Keratinocyte (primary cell): ENCODE results near the gene DNAJC5G.
"Not testable (repeated sequence)": the region's sequence is repeated elsewhere in the genome, so short reads cannot be mapped to it uniquely, and the experiment has no call there.

Experiments
- EZH2 ChIP-seq: IDR thresholded peaks from one replicate; pipeline ENCODE4 v1.6.1; 2012; ENCODE audit warnings: inconsistent platforms, mild to moderate bottlenecking, low read length, moderate library complexity
- TF ChIP-seq, protein P1 (sequence below), 3 experiments: IDR thresholded peaks in 1 of 3; conservative IDR thresholded peaks in 1 of 3; optimal IDR thresholded peaks in 1 of 3; 2 replicates in 2 of 3; 3 replicates in 1 of 3; pipeline versions ENCODE3 to v1.5.1; 2011; ENCODE audit warnings: low read length in 3 of 3, mild to moderate bottlenecking in 3 of 3, moderate library complexity in 2 of 3, control low read depth in 1 of 3, inconsistent platforms in 1 of 3; ENCODE audit not compliant: insufficient read depth in 2 of 3; ENCODE audit errors: extremely low read depth in 1 of 3

DNA sequence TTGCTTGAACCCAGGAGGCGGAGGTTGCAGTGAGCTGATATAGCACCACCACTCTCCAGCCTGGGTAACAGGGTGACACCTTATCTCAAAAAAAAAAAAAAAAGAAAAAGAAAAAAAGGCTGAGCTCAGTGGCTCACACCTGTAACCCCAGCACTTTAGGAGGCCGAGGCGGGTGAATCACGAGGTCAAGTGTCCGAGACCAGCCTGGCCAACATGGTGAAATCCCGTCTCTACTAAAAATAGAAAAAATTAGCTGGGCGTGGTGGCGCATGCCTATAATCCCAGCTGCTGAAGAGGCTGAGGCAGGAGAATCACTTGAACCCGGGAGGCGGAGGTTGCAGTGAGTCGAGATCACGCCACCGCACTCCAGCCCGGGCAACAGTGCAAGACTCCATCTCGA is 44.6 kb downstream of the DNAJC5G start:
- TF ChIP-seq, protein P1, sequence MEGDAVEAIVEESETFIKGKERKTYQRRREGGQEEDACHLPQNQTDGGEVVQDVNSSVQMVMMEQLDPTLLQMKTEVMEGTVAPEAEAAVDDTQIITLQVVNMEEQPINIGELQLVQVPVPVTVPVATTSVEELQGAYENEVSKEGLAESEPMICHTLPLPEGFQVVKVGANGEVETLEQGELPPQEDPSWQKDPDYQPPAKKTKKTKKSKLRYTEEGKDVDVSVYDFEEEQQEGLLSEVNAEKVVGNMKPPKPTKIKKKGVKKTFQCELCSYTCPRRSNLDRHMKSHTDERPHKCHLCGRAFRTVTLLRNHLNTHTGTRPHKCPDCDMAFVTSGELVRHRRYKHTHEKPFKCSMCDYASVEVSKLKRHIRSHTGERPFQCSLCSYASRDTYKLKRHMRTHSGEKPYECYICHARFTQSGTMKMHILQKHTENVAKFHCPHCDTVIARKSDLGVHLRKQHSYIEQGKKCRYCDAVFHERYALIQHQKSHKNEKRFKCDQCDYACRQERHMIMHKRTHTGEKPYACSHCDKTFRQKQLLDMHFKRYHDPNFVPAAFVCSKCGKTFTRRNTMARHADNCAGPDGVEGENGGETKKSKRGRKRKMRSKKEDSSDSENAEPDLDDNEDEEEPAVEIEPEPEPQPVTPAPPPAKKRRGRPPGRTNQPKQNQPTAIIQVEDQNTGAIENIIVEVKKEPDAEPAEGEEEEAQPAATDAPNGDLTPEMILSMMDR (optimal IDR thresholded peaks at IDR 0.05 in 1 of 3, IDR thresholded peaks at IDR 0.05 in 1 of 3, conservative IDR thresholded peaks at IDR 0.05 in 1 of 3; ENCODE audit: extremely low read depth in 1 of 3, insufficient read depth in 2 of 3, low read length in 3 of 3) = not testable (repeated sequence)
- not testable (repeated sequence) for TF ChIP-seq EZH2
